Epithelial cell of esophagus (primary cell): ENCODE data around the gene TRIP12.
"Not testable (repeated sequence)": the region's sequence is repeated elsewhere in the genome, so short reads cannot be mapped to it uniquely, and the experiment has no call there.

Experiments used
- DNase-seq: peaks from one replicate; pipeline ENCODE4 v3.0.0; 2010; ENCODE audit warnings: low read depth
- H3K4me3 ChIP-seq: 2 replicates; pipeline ENCODE4 v1.5.1; 2011; ENCODE audit warnings: mild to moderate bottlenecking, low read length, control low read depth
- CTCF ChIP-seq: IDR thresholded peaks from 2 replicates; pipeline ENCODE4 v1.5.1; 2011; ENCODE audit warnings: low read depth, mild to moderate bottlenecking, low read length, control low read depth, inconsistent platforms; ENCODE audit not compliant: insufficient read depth; ENCODE audit errors: missing control alignments

TRIP12 gene

GRCh38 chr2:229749779-229750178 lies 172.0 kb downstream of the TRIP12 start:
- H3K4me3 ChIP-seq: no peak overlapping the region
- no peak for TF ChIP-seq CTCF
- no peak for DNase-seq

- TF ChIP-seq CTCF: no peak
- no peak overlapping the region for H3K4me3 ChIP-seq
- DNase-seq: no peak
These were observed 172.9 kb downstream of the TRIP12 start for GRCh38 chr2:229748950-229749349.

- DNase-seq, H3K4me3 ChIP-seq: not testable (repeated sequence)
These were observed 179.1 kb downstream of the TRIP12 start for GRCh38 chr2:229742691-229743090.

DNA sequence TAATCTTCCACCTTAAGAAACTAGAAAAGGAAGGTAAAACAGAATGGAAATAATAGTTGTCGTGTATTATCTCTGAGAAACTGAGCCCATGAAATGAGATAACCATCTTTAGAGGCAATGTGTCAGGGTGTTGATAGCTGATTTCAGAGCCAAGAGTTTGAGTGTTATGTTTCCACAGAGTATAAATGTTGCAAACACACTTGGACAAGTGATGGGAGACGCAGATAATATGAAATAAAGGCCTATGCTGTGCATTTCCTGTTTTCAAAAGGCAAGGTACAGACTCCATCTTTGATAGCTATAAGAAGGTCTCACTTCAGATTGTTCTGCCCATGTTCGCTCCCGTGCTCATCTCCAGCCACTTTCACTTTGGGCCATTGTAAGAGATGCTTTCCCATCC lies 181.5 kb downstream of the TRIP12 start:
- no peak for TF ChIP-seq CTCF
- no peak for DNase-seq
- H3K4me3 ChIP-seq: no peak overlapping the region

DNA sequence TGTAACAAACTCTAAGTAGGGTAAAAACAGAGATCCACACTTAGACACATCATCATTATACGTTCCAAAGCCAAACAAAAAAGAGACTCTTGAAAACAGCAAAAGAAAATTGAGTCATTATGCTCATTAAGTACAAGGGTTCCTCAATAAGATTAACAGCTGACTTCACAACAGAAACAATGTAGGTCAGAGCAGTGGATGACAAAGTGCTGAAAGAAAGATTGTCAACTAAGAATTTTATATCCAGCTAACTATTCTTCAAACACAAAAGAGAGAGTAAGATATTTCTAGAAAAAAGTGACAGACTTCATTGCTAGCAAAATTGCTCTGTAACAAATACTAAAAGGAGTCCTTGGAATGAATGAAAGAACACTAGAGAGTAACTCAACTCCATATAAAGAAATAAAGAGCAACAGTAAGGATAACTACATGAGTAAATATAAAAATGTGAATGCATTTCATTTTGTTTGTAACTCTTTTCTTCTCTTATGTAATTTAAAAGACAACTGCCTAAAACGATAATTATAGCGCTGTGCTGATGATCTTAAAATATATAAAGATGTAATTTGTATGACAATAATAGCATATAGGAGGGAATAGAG lies 183.7 kb downstream of the TRIP12 start:
- TF ChIP-seq CTCF: no peak
- no peak for DNase-seq
- H3K4me3 ChIP-seq: no peak overlapping the region

DNA sequence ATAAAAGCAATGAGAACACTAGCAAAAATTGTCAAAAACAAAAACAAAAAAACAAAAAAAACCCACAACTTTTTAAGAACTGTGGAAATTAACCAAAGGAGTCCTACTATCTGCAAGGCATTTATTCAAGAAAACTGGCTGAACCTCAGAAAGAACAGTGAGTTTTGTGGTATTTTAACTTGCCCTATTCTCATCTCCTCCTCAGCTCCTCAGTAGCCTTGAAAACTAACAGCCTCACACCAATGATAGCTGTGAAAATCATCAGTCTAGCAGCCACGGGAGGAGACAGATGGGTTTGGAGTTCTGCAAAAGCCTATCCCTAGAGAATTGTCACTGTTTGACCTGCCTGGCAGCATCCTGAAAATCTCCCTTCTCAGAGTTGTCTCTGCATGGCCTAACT lies 187.4 kb downstream of the TRIP12 start:
- DNase-seq: no peak
- H3K4me3 ChIP-seq: no peak overlapping the region
- no peak for TF ChIP-seq CTCF

DNA sequence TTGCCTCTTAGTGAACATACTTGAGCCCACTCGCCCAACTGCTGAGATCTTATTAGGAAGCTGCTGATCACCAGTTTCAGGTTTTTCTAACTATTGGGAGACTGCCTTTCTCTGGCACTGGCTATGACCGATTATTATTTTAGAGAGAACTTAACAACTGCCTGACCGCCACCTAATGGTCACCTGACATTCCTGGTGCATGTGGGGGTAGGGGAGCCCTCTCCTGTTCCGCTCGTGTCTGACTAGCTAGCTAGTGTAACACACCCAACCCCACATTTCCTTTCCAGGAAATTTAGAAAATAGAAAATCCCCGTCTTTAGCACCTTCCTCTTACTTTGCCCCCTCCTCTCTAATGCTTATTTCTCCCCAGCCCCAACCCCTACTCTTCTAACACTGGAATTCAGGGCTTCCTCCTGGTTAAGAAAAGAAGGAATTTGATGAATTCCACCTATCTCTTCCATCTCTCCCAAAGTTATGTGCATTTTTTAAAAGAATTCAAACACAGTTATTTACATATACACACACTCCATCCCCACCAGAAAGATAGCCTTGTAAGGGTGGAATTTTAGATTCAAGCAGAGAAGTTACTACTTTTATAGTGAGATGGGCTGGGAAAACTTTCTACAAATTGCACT lies 188.1 kb downstream of the TRIP12 start:
- H3K4me3 ChIP-seq: no peak overlapping the region
- no peak for TF ChIP-seq CTCF
- no peak for DNase-seq

DNA sequence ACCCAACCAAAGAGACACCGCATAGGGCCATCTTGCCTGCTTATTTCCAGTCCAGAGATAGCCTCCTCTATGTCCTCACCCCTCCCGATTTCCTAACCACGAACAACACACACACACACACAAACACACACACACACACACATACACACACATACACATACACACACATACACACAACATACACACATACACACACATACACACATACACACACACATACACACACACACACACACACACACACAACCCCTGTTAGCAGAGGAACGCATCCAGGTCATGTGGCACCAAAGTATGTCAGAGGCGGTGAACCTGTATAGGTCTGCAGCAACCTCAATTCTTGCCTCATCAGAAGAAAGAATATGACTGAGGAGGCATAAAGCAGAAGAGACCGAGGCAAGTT lies 188.9 kb downstream of the TRIP12 start:
- no peak for TF ChIP-seq CTCF
- no peak for DNase-seq
- H3K4me3 ChIP-seq: no peak overlapping the region
